ENCODE data around the gene GAB2. TPM values are rescaled to one million over a fixed set of nuclear protein-coding genes. Genes with fewer than 3 reads are reported as not detected.
A peak's percentile ranks its signal among the peaks of the same experiment; 100 is the strongest.

GAB2 gene
- total RNA-seq, 4 donors from 2014 or later: 14.0 to 41.3 (median 34.7) TPM

GRCh38 chr11:78416285-78417174 lies 1.1 kb downstream of the GAB2 start:
- Histone ChIP-seq H3K4me3 (peak overlapping the region; percentile 75 to 95 (median 85)), H3K9me3 (no peaks in the 10 kb centered on the region), H3K27ac (peak overlapping the region; percentile 91 to 99 (median 97)), H3K27me3 (no peaks in the 10 kb centered on the region), H3K4me1 (peaks cover 0 to 23% (median 3%) of the 10 kb centered on the region in 4 donors), H3K36me3 (no peaks in the 10 kb centered on the region)
- TF ChIP-seq POLR2A (IDR thresholded peaks at IDR 0.05): peak; percentile 59 to 84
- TF ChIP-seq CTCF (IDR thresholded peaks at IDR 0.05): peak in 4 of 6 experiments; percentile 56 to 74 (median 62)
- DNase-seq: peak; percentile 84 to 94 (median 91)

- Histone ChIP-seq H3K9me3 (no peaks in the 10 kb centered on the region), H3K27ac (peak overlapping the region in 2 of 4 donors; percentile 3 to 97), H3K27me3 (no peaks in the 10 kb centered on the region), H3K36me3 (no peaks in the 10 kb centered on the region), H3K4me3 (no peak overlapping the region), H3K4me1 (peaks cover 0 to 17% (median 3%) of the 10 kb centered on the region in 4 donors)
- TF ChIP-seq POLR2A (IDR thresholded peaks at IDR 0.05) (no peak), CTCF (IDR thresholded peaks at IDR 0.05) (no peak)
- no peak for DNase-seq
Observed at GRCh38 chr11:78415338-78415737, 2.3 kb downstream of the GAB2 start.

- Histone ChIP-seq H3K4me1 (peaks cover 0 to 8% (median 3%) of the 10 kb centered on the region in 4 donors), H3K4me3 (no peak overlapping the region), H3K36me3 (no peaks in the 10 kb centered on the region), H3K9me3 (no peaks in the 10 kb centered on the region), H3K27ac (peak overlapping the region in 1 of 4 donors; percentile 13), H3K27me3 (no peaks in the 10 kb centered on the region)
- no peak for DNase-seq
- no peak for TF ChIP-seq POLR2A (IDR thresholded peaks at IDR 0.05)
- peak; percentile 49 to 67 (median 57) for TF ChIP-seq CTCF (IDR thresholded peaks at IDR 0.05)
Observed at GRCh38 chr11:78414321-78415051, 3.1 kb downstream of the GAB2 start.

GRCh38 chr11:78408619-78409018 lies 9.0 kb downstream of the GAB2 start:
- no peaks in the 10 kb centered on the region for H3K27me3 ChIP-seq
- TF ChIP-seq POLR2A (IDR thresholded peaks at IDR 0.05) (no peak), CTCF (IDR thresholded peaks at IDR 0.05) (no peak)
- no peak overlapping the region for H3K27ac ChIP-seq

GRCh38 chr11:78406568-78407196 lies 10.9 kb downstream of the GAB2 start:
- H3K4me3 ChIP-seq: no peak overlapping the region
- no peaks in the 10 kb centered on the region for H3K27me3 ChIP-seq
- H3K36me3 ChIP-seq: no peaks in the 10 kb centered on the region
- H3K9me3 ChIP-seq: no peaks in the 10 kb centered on the region
- H3K27ac ChIP-seq: no peak overlapping the region
- TF ChIP-seq CTCF (IDR thresholded peaks at IDR 0.05): no peak
- DNase-seq: no peak
- no peaks in the 10 kb centered on the region for H3K4me1 ChIP-seq

More at GRCh38 chr11:78408619-78409018, 9.0 kb downstream of the GAB2 start:
- Histone ChIP-seq H3K36me3 (no peaks in the 10 kb centered on the region), H3K9me3 (no peaks in the 10 kb centered on the region), H3K4me1 (no peaks in the 10 kb centered on the region), H3K4me3 (no peak overlapping the region)
- no peak for DNase-seq
